CD4-positive, alpha-beta memory T cell (primary cell): Measurements from ENCODE around the gene SUMO2. TPM values are rescaled to one million over a fixed set of nuclear protein-coding genes. Genes with fewer than 3 reads are reported as not detected.

Experiments used
- CTCF ChIA-PET: fragments of 350-600 bp; sonication (Branson Sonifier 250); formaldehyde crosslinking; loops from one replicate; lab custom pipeline; 2021; ENCODE audit warnings: inconsistent platforms; ENCODE audit not compliant: partially characterized antibody; lab: Charles Lee
- POLR2A ChIA-PET: fragments of 350-600 bp; sonication (Branson Sonifier 250); formaldehyde crosslinking; loops from one replicate; lab custom pipeline; 2021; ENCODE audit not compliant: partially characterized antibody; lab: Charles Lee
- DNase-seq, 5 donors: peaks; one replicate each; pipeline versions ENCODE4 v3.0.0 to v3.0.0-alpha.2; 2020 to 2022; ENCODE audit warnings: mixed read lengths in 1 of 5
- H3K27ac ChIP-seq: one replicate; pipeline ENCODE4 v1.7.0; 2013; ENCODE audit warnings: low read depth, low read length
- H3K27me3 ChIP-seq: 2 replicates; pipeline ENCODE4 v1.7.0; 2013; ENCODE audit warnings: mild to moderate bottlenecking, low read length, moderate library complexity; ENCODE audit not compliant: insufficient read depth
- H3K36me3 ChIP-seq: 2 replicates; pipeline ENCODE4 v1.7.0; 2013; ENCODE audit warnings: mild to moderate bottlenecking, low read length, moderate library complexity; ENCODE audit not compliant: insufficient read depth
- H3K4me1 ChIP-seq: 2 replicates; pipeline ENCODE4 v1.7.0; 2013; ENCODE audit warnings: mild to moderate bottlenecking, low read length, moderate library complexity; ENCODE audit not compliant: insufficient read depth
- H3K4me3 ChIP-seq, 2 donors: one replicate each; pipeline ENCODE4 v1.7.0; 2013; ENCODE audit warnings: low read length in 2 of 2, mild to moderate bottlenecking in 1 of 2
- H3K9me3 ChIP-seq, 2 donors: one replicate each; pipeline ENCODE4 v1.7.0; 2013; ENCODE audit warnings: low read length in 2 of 2, control low read depth in 1 of 2; ENCODE audit not compliant: control insufficient read depth in 1 of 2
- H3K27ac Mint-ChIP-seq, 7 donors: one replicate each; pipeline ENCODE4 v1.8.0; 2020 to 2021; ENCODE audit warnings: mixed read lengths in 7 of 7, mild to moderate bottlenecking in 6 of 7, inconsistent platforms in 3 of 7, moderate library complexity in 3 of 7
- H3K27me3 Mint-ChIP-seq, 2 donors: one replicate each; pipeline ENCODE4 v1.8.0; 2020 to 2021; ENCODE audit warnings: mixed read lengths in 2 of 2
- H3K36me3 Mint-ChIP-seq, 2 donors: one replicate each; pipeline ENCODE4 v1.8.0; 2020 to 2021; ENCODE audit warnings: mixed read lengths in 2 of 2, inconsistent platforms in 1 of 2, mild to moderate bottlenecking in 1 of 2
- H3K4me1 Mint-ChIP-seq, 4 donors: one replicate each; pipeline ENCODE4 v1.8.0; 2020 to 2021; ENCODE audit warnings: mixed read lengths in 4 of 4, mild to moderate bottlenecking in 1 of 4
- H3K4me3 Mint-ChIP-seq, 8 donors: one replicate each; pipeline ENCODE4 v1.8.0; 2020 to 2021; ENCODE audit warnings: mixed read lengths in 8 of 8, mild to moderate bottlenecking in 7 of 8, moderate library complexity in 6 of 8, inconsistent platforms in 3 of 8
- H3K9me3 Mint-ChIP-seq, 8 donors: one replicate each; pipeline ENCODE4 v1.8.0; 2020 to 2021; ENCODE audit warnings: mixed read lengths in 8 of 8, mild to moderate bottlenecking in 5 of 8, inconsistent platforms in 3 of 8, moderate library complexity in 1 of 8
- intact Hi-C: fragments of 100-400 bp; cut with micrococcal nuclease; formaldehyde crosslinking; loops from one replicate; pipeline ENCODE4 v1.15.1; 2023
- polyA plus RNA-seq, 2 donors: library from polyadenylated mRNA; unstranded; fragments of 300-500 nt; fragmentation: Illumina TruSeq; gene quantifications; one replicate each; pipeline ENCODE4 v1.2.3, GENCODE V29; 2021
- total RNA-seq, 2 experiments: library from RNA; stranded (reverse); gene quantifications; one replicate each; pipeline ENCODE4 v1.2.3, GENCODE V29; 2021

Gene SUMO2
- total and polyA plus RNA-seq, 4 experiments from 2014 or later: 255 to 416 (median 283) TPM

- intact Hi-C loops: no loop called here
- peaks cover 12 to 15% of the 10 kb centered on the region in 2 donors for H3K36me3 Mint-ChIP-seq
- no peaks in the 10 kb centered on the region for H3K9me3 Mint-ChIP-seq
- peak overlapping the region; percentile 67 to 93 (median 85) for H3K27ac Mint-ChIP-seq
- H3K4me3 Mint-ChIP-seq: peak overlapping the region in 7 of 8 donors; percentile 4 to 75 (median 46)
- ChIA-PET POLR2A (interaction anchor here (0.8 to 4.3 kb wide), 15 partner anchors 8 to 138 kb away, joined by 3 to 27 read pairs (median 5); partner anchors contain the start of genes ARMC7, ATP5PD, GGA3 and JPT1), CTCF (interaction anchor here (0.9 to 5.4 kb wide), 10 partner anchors 10 to 162 kb away, joined by 3 to 56 read pairs (median 3); no protein-coding TSS in a partner anchor)
- DNase-seq: peak in 4 of 5 donors; percentile 30 to 79 (median 40)
- H3K27me3 ChIP-seq: no peaks in the 10 kb centered on the region
- H3K36me3 ChIP-seq: peaks cover 4% of the 10 kb centered on the region
- H3K4me3 ChIP-seq: no peak overlapping the region
- peaks cover 30% of the 10 kb centered on the region for H3K4me1 ChIP-seq
- H3K27ac ChIP-seq: peak overlapping the region; percentile 21
- no peaks in the 10 kb centered on the region for H3K9me3 ChIP-seq
- no peaks in the 10 kb centered on the region for H3K27me3 Mint-ChIP-seq
- peaks cover 24 to 40% (median 30%) of the 10 kb centered on the region in 4 donors for H3K4me1 Mint-ChIP-seq
Observed at GRCh38 chr17:75124041-75124818, 58.5 kb downstream of the SUMO2 start.

- Mint-ChIP-seq H3K9me3 (no peaks in the 10 kb centered on the region), H3K27ac (peak overlapping the region in 2 of 7 donors; percentile 19 to 53)
Observed at GRCh38 chr17:75118307-75118706, 64.5 kb downstream of the SUMO2 start.

GRCh38 chr17:75116737-75117136 is 66.0 kb downstream of the SUMO2 start:
- H3K27ac Mint-ChIP-seq: no peak overlapping the region
- H3K4me1 ChIP-seq: peaks cover 21% of the 10 kb centered on the region
- no peak overlapping the region for H3K4me3 ChIP-seq
- ChIA-PET CTCF (interaction anchor here (0.8 to 9.9 kb wide), 6 partner anchors 10 to 296 kb away, joined by 3 to 325 read pairs (median 108); partner anchors contain the start of genes NT5C and NUP85), POLR2A (interaction anchor here (1.2 to 9.9 kb wide), 3 partner anchors 15 to 145 kb away, joined by 3 to 97 read pairs (median 4); partner anchors contain the start of genes GGA3, MRPS7 and NT5C)
- no peak for DNase-seq
- H3K4me3 Mint-ChIP-seq: no peak overlapping the region
- no peaks in the 10 kb centered on the region for H3K9me3 ChIP-seq
- H3K27me3 Mint-ChIP-seq: no peaks in the 10 kb centered on the region
- H3K27me3 ChIP-seq: no peaks in the 10 kb centered on the region
- H3K27ac ChIP-seq: no peak overlapping the region
- peaks cover 29% of the 10 kb centered on the region in 2 donors for H3K36me3 Mint-ChIP-seq
- H3K36me3 ChIP-seq: peaks cover 4% of the 10 kb centered on the region
- H3K4me1 Mint-ChIP-seq: peaks cover 22 to 39% (median 29%) of the 10 kb centered on the region in 4 donors
- intact Hi-C loops: no loop called here
- H3K9me3 Mint-ChIP-seq: no peaks in the 10 kb centered on the region

More at GRCh38 chr17:75118307-75118706, 64.5 kb downstream of the SUMO2 start:
- Mint-ChIP-seq H3K27me3 (no peaks in the 10 kb centered on the region), H3K4me1 (peaks cover 16 to 30% (median 23%) of the 10 kb centered on the region in 4 donors), H3K4me3 (no peak overlapping the region), H3K36me3 (peaks cover 24 to 26% of the 10 kb centered on the region in 2 donors)
- Histone ChIP-seq H3K27me3 (no peaks in the 10 kb centered on the region), H3K4me1 (peaks cover 15% of the 10 kb centered on the region), H3K36me3 (peaks cover 4% of the 10 kb centered on the region), H3K4me3 (no peak overlapping the region), H3K27ac (no peak overlapping the region), H3K9me3 (no peaks in the 10 kb centered on the region)
- intact Hi-C loops: no loop called here
- no peak for DNase-seq
- ChIA-PET CTCF (interaction anchor here (9.1 to 9.9 kb wide), 4 partner anchors 13 to 156 kb away, joined by 89 to 325 read pairs (median 218); partner anchors contain the start of genes NT5C and NUP85), POLR2A (interaction anchor here (9.9 kb wide), 1 partner anchor 13 kb away, joined by 97 read pairs; the partner anchor contains the start of gene NT5C)

Other genes starting within 250 kb of the SUMO2 start
- not detected for gene OTOP3, start 247.1 kb downstream of the SUMO2 start, total RNA-seq
- gene OTOP3, start 247.1 kb downstream of the SUMO2 start, polyA plus RNA-seq: not detected
- gene HID1, start 210.2 kb downstream of the SUMO2 start, total RNA-seq: 10 to 100 TPM; 17.5 to 19.5 TPM
- gene HID1, start 210.2 kb downstream of the SUMO2 start, polyA plus RNA-seq: 1 to 10 TPM; 3.0 to 5.1 TPM
- under 1 TPM; 0.08 to 0.20 TPM for gene CDR2L, start 195.3 kb downstream of the SUMO2 start, total RNA-seq
- gene CDR2L, start 195.3 kb downstream of the SUMO2 start, polyA plus RNA-seq: not detected
- gene MRPL58, start 170.3 kb downstream of the SUMO2 start, total RNA-seq: 10 to 100 TPM; 22.6 to 26.7 TPM
- gene MRPL58, start 170.3 kb downstream of the SUMO2 start, polyA plus RNA-seq: 10 to 100 TPM; 56.5 to 62.2 TPM
- gene ATP5PD, start 136.0 kb downstream of the SUMO2 start, total RNA-seq: 100 to 1,000 TPM; 167 to 171 TPM
- gene ATP5PD, start 136.0 kb downstream of the SUMO2 start, polyA plus RNA-seq: 100 to 1,000 TPM; 428 to 552 TPM
- 10 to 100 TPM; 31.1 to 31.7 TPM for gene KCTD2, start 135.7 kb downstream of the SUMO2 start, total RNA-seq
- 10 to 100 TPM in 1 of 2 donors, 1 to 10 TPM in 1; 2.3 to 11.6 TPM for gene KCTD2, start 135.7 kb downstream of the SUMO2 start, polyA plus RNA-seq
- gene SLC16A5, start 95.0 kb downstream of the SUMO2 start, total RNA-seq: 10 to 100 TPM; 12.5 to 13.9 TPM
- gene SLC16A5, start 95.0 kb downstream of the SUMO2 start, polyA plus RNA-seq: 1 to 10 TPM; 2.9 to 3.7 TPM
- gene ARMC7, start 73.0 kb downstream of the SUMO2 start, total RNA-seq: 10 to 100 TPM; 20.0 to 21.9 TPM
- gene ARMC7, start 73.0 kb downstream of the SUMO2 start, polyA plus RNA-seq: 1 to 10 TPM; 1.3 to 3.5 TPM
- 10 to 100 TPM; 40.1 to 46.6 TPM for gene NT5C, start 51.2 kb downstream of the SUMO2 start, total RNA-seq
- gene NT5C, start 51.2 kb downstream of the SUMO2 start, polyA plus RNA-seq: 10 to 100 TPM; 22.4 to 32.6 TPM
- 10 to 100 TPM; 37.8 to 38.9 TPM for gene JPT1, start 28.4 kb downstream of the SUMO2 start, total RNA-seq
- gene JPT1, start 28.4 kb downstream of the SUMO2 start, polyA plus RNA-seq: 100 to 1,000 TPM; 105 to 130 TPM
- gene NUP85, start 22.7 kb upstream of the SUMO2 start, total RNA-seq: 100 to 1,000 TPM; 137 to 164 TPM
- gene NUP85, start 22.7 kb upstream of the SUMO2 start, polyA plus RNA-seq: 10 to 100 TPM; 33.4 to 49.1 TPM
- gene GGA3, start 78.6 kb upstream of the SUMO2 start, total RNA-seq: 100 to 1,000 TPM; 121 to 122 TPM
- gene GGA3, start 78.6 kb upstream of the SUMO2 start, polyA plus RNA-seq: 10 to 100 TPM in 1 of 2 donors, 1 to 10 TPM in 1; 7.7 to 25.8 TPM
- gene MRPS7, start 78.9 kb upstream of the SUMO2 start, total RNA-seq: 10 to 100 TPM; 34.1 to 36.3 TPM
- 100 to 1,000 TPM; 107 to 150 TPM for gene MRPS7, start 78.9 kb upstream of the SUMO2 start, polyA plus RNA-seq
- gene MIF4GD, start 88.3 kb upstream of the SUMO2 start, total RNA-seq: 10 to 100 TPM; 35.8 to 40.2 TPM
- 10 to 100 TPM; 81.7 to 94.3 TPM for gene MIF4GD, start 88.3 kb upstream of the SUMO2 start, polyA plus RNA-seq
- 10 to 100 TPM; 19.8 to 21.8 TPM for gene SLC25A19, start 106.5 kb upstream of the SUMO2 start, total RNA-seq
- 10 to 100 TPM; 13.2 to 15.4 TPM for gene SLC25A19, start 106.5 kb upstream of the SUMO2 start, polyA plus RNA-seq
- 100 to 1,000 TPM; 131 to 133 TPM for gene GRB2, start 222.7 kb upstream of the SUMO2 start, total RNA-seq
- 100 to 1,000 TPM; 129 to 155 TPM for gene GRB2, start 222.7 kb upstream of the SUMO2 start, polyA plus RNA-seq